PFSK-1 (cell line): ENCODE measurements around the gene GRIFIN.

Experiments
- FOXP2 ChIP-seq: optimal IDR thresholded peaks from 2 replicates; pipeline ENCODE3; 2011; ENCODE audit warnings: borderline replicate concordance, control low read depth, inconsistent platforms; ENCODE audit not compliant: insufficient read depth; ENCODE audit errors: extremely low read length, extremely low read depth
- POLR2AphosphoS5 ChIP-seq: IDR thresholded peaks from 2 replicates; pipeline ENCODE4 v1.6.1; 2012; ENCODE audit warnings: low read depth, mild to moderate bottlenecking, control low read depth, low read length, moderate library complexity
- REST ChIP-seq, 2 experiments: IDR thresholded peaks; 2 replicates each; pipeline versions ENCODE4 v1.6.1 to v1.8.0; 2011 to 2012; ENCODE audit warnings: low read depth in 2 of 2, low read length in 2 of 2, control low read depth in 1 of 2, inconsistent platforms in 1 of 2, mild to moderate bottlenecking in 1 of 2, moderate library complexity in 1 of 2; ENCODE audit not compliant: insufficient read depth in 1 of 2
- SIN3A ChIP-seq: IDR thresholded peaks from 2 replicates; pipeline ENCODE4 v1.6.1; 2012; ENCODE audit warnings: mild to moderate bottlenecking, low read length, moderate library complexity, borderline replicate concordance; ENCODE audit not compliant: insufficient read depth
- TAF1 ChIP-seq: IDR thresholded peaks from 2 replicates; pipeline ENCODE4 v1.6.1; 2012; ENCODE audit warnings: low read length, control low read depth, borderline replicate concordance; ENCODE audit not compliant: insufficient read depth

GRCh38 chr7:2438186-2438585, 38.0 kb downstream of the GRIFIN start:
- TF ChIP-seq POLR2AphosphoS5 (no peak), SIN3A (no peak), REST (IDR thresholded peaks at IDR 0.05; ENCODE audit: insufficient read depth in 1 of 2, low read depth in 2 of 2, low read length in 2 of 2) (no peak), TAF1 (no peak), FOXP2 (no peak)
